HEK293 (cell line): ENCODE measurements around the gene CACNA2D1.

Experiments used
- CTCF ChIA-PET: fragments of 350-600 bp; formaldehyde crosslinking; extraction: SDS; loops from one replicate; lab custom pipeline; 2021; ENCODE audit warnings: antibody characterized with exemption; lab: Yijun Ruan, JAX
- POLR2A ChIA-PET: fragments of 300-600 bp; formaldehyde crosslinking; extraction: SDS; loops from one replicate; lab custom pipeline; 2020; ENCODE audit warnings: antibody characterized with exemption, inconsistent platforms; lab: Yijun Ruan, JAX
- H3K27ac ChIP-seq: fragments of 200-500 bp; sonication (Bioruptor generic); 2 replicates; pipeline ENCODE4 v1.5.1; 2014; ENCODE audit warnings: low read depth, low read length, control low read depth, inconsistent platforms; ENCODE audit errors: extremely low read depth
- H3K36me3 ChIP-seq, 2 experiments: fragments of 200-500 bp in 1 of 2; sonication (Bioruptor generic) in 1 of 2; 1 replicate in 1 of 2; 2 replicates in 1 of 2; pipeline ENCODE4 v1.5.1; 2014 to 2017; ENCODE audit warnings: inconsistent platforms in 2 of 2, low read length in 2 of 2; ENCODE audit not compliant: control insufficient read depth in 2 of 2, insufficient read depth in 1 of 2
- H3K4me1 ChIP-seq: fragments of 200-500 bp; sonication (Bioruptor generic); 2 replicates; pipeline ENCODE4 v1.5.1; 2014; ENCODE audit warnings: mild to moderate bottlenecking, low read length, inconsistent platforms; ENCODE audit not compliant: control insufficient read depth, insufficient read depth
- H3K4me3 ChIP-seq: 2 replicates; pipeline ENCODE4 v1.5.1; 2011; ENCODE audit warnings: low read depth, mild to moderate bottlenecking, control low read depth, low read length, moderate library complexity
- H3K9me3 ChIP-seq: fragments of 200-500 bp; sonication (Bioruptor generic); 2 replicates; pipeline ENCODE4 v1.5.1; 2014; ENCODE audit warnings: low read depth, low read length, inconsistent platforms; ENCODE audit not compliant: control insufficient read depth, insufficient read depth
- BCL11A ChIP-seq: fragments of 450-650 bp; formaldehyde crosslinking; IDR thresholded peaks from 2 replicates; pipeline ENCODE4 v1.5.1; 2016; ENCODE audit warnings: low read depth, missing biosample characterization, missing genetic modification characterization
- GLIS1 ChIP-seq: fragments of 450-650 bp; formaldehyde crosslinking; IDR thresholded peaks from 2 replicates; pipeline ENCODE4 v1.5.1; 2016; ENCODE audit warnings: missing biosample characterization, missing genetic modification characterization
- HOXC10 ChIP-seq: sonication (generic); formaldehyde crosslinking; IDR thresholded peaks from 2 replicates; pipeline ENCODE4 v1.8.1; 2023; ENCODE audit warnings: mild to moderate bottlenecking, missing genetic modification reagents
- PRDM1 ChIP-seq: fragments of 450-650 bp; formaldehyde crosslinking; IDR thresholded peaks from 2 replicates; pipeline ENCODE4; 2016; ENCODE audit warnings: missing biosample characterization, missing genetic modification characterization
- SETDB1 ChIP-seq: IDR thresholded peaks from one replicate; pipeline ENCODE4 v1.6.1; 2017; ENCODE audit warnings: mild to moderate bottlenecking, low read length, moderate library complexity, mixed read lengths; ENCODE audit not compliant: insufficient read length
- WT1 ChIP-seq: fragments of 450-650 bp; formaldehyde crosslinking; IDR thresholded peaks from 2 replicates; pipeline ENCODE4 v1.5.1; 2016; ENCODE audit warnings: missing biosample characterization, missing genetic modification characterization
- ZBTB1 ChIP-seq: fragments of 450-650 bp; formaldehyde crosslinking; IDR thresholded peaks from 2 replicates; pipeline ENCODE4 v1.5.1; 2016; ENCODE audit warnings: missing biosample characterization, missing genetic modification characterization
- ZBTB8A ChIP-seq: fragments of 450-650 bp; formaldehyde crosslinking; IDR thresholded peaks from 2 replicates; pipeline ENCODE4 v1.5.1; 2016; ENCODE audit warnings: missing biosample characterization, missing genetic modification characterization
- ZEB2 ChIP-seq: fragments of 450-650 bp; formaldehyde crosslinking; IDR thresholded peaks from 2 replicates; pipeline ENCODE4 v1.5.1; 2016; ENCODE audit warnings: missing biosample characterization, missing genetic modification characterization
- ZNF146 ChIP-seq: fragments of 450-650 bp; formaldehyde crosslinking; IDR thresholded peaks from 2 replicates; pipeline ENCODE4 v1.5.1; 2016; ENCODE audit warnings: missing biosample characterization, missing genetic modification characterization
- ZNF16 ChIP-seq: fragments of 450-650 bp; formaldehyde crosslinking; IDR thresholded peaks from 2 replicates; pipeline ENCODE4 v1.5.1; 2016; ENCODE audit warnings: low read depth, missing biosample characterization, missing genetic modification characterization
- ZNF19 ChIP-seq: fragments of 450-650 bp; formaldehyde crosslinking; IDR thresholded peaks from 2 replicates; pipeline ENCODE4; 2016; ENCODE audit warnings: missing biosample characterization, missing genetic modification characterization, low read depth
- ZNF2 ChIP-seq: fragments of 450-650 bp; formaldehyde crosslinking; IDR thresholded peaks from 2 replicates; pipeline ENCODE4 v1.5.1; 2016; ENCODE audit warnings: missing biosample characterization, missing genetic modification characterization
- ZNF211 ChIP-seq: fragments of 450-650 bp; formaldehyde crosslinking; IDR thresholded peaks from 2 replicates; pipeline ENCODE4 v1.5.1; 2016; ENCODE audit warnings: low read depth, missing biosample characterization, missing genetic modification characterization
- ZNF214 ChIP-seq: fragments of 450-650 bp; formaldehyde crosslinking; IDR thresholded peaks from 2 replicates; pipeline ENCODE4 v1.5.1; 2017; ENCODE audit warnings: missing biosample characterization, mild to moderate bottlenecking, missing genetic modification characterization, borderline replicate concordance
- ZNF335 ChIP-seq: fragments of 450-650 bp; formaldehyde crosslinking; conservative IDR thresholded peaks from 2 replicates; pipeline ENCODE4 v1.5.1; 2016; ENCODE audit warnings: missing biosample characterization, missing genetic modification characterization
- ZNF341 ChIP-seq: fragments of 450-650 bp; formaldehyde crosslinking; IDR thresholded peaks from 2 replicates; pipeline ENCODE4; 2016; ENCODE audit warnings: low read depth, missing biosample characterization, missing genetic modification characterization
- ZNF555 ChIP-seq: fragments of 450-650 bp; formaldehyde crosslinking; conservative IDR thresholded peaks from 2 replicates; pipeline ENCODE4 v1.5.1; 2017; ENCODE audit warnings: missing biosample characterization, mild to moderate bottlenecking, missing genetic modification characterization, inconsistent platforms
- ZNF600 ChIP-seq: fragments of 450-650 bp; formaldehyde crosslinking; IDR thresholded peaks from 2 replicates; pipeline ENCODE4 v1.5.1; 2016; ENCODE audit warnings: missing biosample characterization, missing genetic modification characterization
- ZNF677 ChIP-seq: fragments of 450-650 bp; IDR thresholded peaks from 2 replicates; pipeline ENCODE4 v1.5.0; 2018; ENCODE audit warnings: missing biosample characterization, mild to moderate bottlenecking, missing genetic modification characterization, moderate library complexity
- ZNF692 ChIP-seq: fragments of 450-650 bp; formaldehyde crosslinking; IDR thresholded peaks from 2 replicates; pipeline ENCODE4 v1.5.1; 2016; ENCODE audit warnings: missing biosample characterization, missing genetic modification characterization
- ZNF777 ChIP-seq: fragments of 450-650 bp; formaldehyde crosslinking; IDR thresholded peaks from 2 replicates; pipeline ENCODE4 v1.5.1; 2017; ENCODE audit warnings: missing biosample characterization, missing genetic modification characterization, borderline replicate concordance
- TF ChIP-seq, protein P1 (sequence below): fragments of 450-650 bp; formaldehyde crosslinking; IDR thresholded peaks from 2 replicates; pipeline ENCODE4 v1.5.1; 2017; ENCODE audit warnings: missing biosample characterization, missing genetic modification characterization
- TF ChIP-seq, protein P2 (sequence below): fragments of 450-650 bp; formaldehyde crosslinking; IDR thresholded peaks from 2 replicates; pipeline ENCODE4 v1.5.1; 2017; ENCODE audit warnings: missing biosample characterization, mild to moderate bottlenecking, missing genetic modification characterization, moderate library complexity

The CACNA2D1 gene

DNA sequence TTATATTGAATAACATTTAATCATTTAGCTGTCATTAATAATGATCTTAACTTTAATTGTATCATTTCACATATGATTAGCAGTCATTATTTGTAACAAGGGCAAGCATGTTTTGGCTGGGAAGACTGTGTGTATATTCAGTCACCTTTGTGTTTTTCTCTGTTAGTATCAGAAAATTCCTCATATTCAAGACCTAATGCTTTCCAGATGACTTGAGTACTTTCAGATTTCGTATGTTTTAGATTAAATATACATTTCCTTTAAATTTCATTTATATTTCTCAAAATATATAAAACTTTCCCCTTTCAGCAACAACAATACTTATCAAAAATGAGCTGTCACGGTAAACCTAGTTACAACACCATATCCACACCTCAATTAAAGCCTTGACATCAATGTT is 6.3 kb upstream of the CACNA2D1 start:
- Histone ChIP-seq H3K4me1 (no peaks in the 10 kb centered on the region), H3K36me3 (no peaks in the 10 kb centered on the region), H3K4me3 (no peak overlapping the region), H3K9me3 (no peaks in the 10 kb centered on the region), H3K27ac (no peak overlapping the region)
- POLR2A ChIA-PET: no interaction called here
- CTCF ChIA-PET: interaction anchor here (0.7 kb wide), 1 partner anchor 27 kb away, joined by 3 read pairs; no protein-coding TSS in a partner anchor
- TF ChIP-seq ZNF19 (tag by site-specific recombination): no peak
- TF ChIP-seq ZNF16: no peak
- no peak for TF ChIP-seq GLIS1
- TF ChIP-seq ZNF600 (tag by site-specific recombination): no peak
- TF ChIP-seq, protein P1, sequence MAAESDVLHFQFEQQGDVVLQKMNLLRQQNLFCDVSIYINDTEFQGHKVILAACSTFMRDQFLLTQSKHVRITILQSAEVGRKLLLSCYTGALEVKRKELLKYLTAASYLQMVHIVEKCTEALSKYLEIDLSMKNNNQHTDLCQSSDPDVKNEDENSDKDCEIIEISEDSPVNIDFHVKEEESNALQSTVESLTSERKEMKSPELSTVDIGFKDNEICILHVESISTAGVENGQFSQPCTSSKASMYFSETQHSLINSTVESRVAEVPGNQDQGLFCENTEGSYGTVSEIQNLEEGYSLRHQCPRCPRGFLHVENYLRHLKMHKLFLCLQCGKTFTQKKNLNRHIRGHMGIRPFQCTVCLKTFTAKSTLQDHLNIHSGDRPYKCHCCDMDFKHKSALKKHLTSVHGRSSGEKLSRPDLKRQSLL (tag by site-specific recombination): no peak
- TF ChIP-seq ZNF341 (tag by site-specific recombination): no peak
- TF ChIP-seq, protein P2, sequence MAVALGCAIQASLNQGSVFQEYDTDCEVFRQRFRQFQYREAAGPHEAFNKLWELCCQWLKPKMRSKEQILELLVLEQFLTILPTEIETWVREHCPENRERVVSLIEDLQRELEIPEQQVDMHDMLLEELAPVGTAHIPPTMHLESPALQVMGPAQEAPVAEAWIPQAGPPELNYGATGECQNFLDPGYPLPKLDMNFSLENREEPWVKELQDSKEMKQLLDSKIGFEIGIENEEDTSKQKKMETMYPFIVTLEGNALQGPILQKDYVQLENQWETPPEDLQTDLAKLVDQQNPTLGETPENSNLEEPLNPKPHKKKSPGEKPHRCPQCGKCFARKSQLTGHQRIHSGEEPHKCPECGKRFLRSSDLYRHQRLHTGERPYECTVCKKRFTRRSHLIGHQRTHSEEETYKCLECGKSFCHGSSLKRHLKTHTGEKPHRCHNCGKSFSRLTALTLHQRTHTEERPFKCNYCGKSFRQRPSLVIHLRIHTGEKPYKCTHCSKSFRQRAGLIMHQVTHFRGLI: no peak
- TF ChIP-seq HOXC10 (CRISPR knock-in tag): no peak
- TF ChIP-seq ZNF555 (tag by site-specific recombination): no peak
- TF ChIP-seq ZNF777 (tag by site-specific recombination): no peak
- no peak for TF ChIP-seq ZNF146 (tag by site-specific recombination)
- no peak for TF ChIP-seq ZBTB8A (tag by site-specific recombination)
- TF ChIP-seq ZNF677 (tag by site-specific recombination): no peak
- TF ChIP-seq ZNF335: no peak
- TF ChIP-seq ZBTB1: no peak
- no peak for TF ChIP-seq ZNF692 (tag by site-specific recombination)
- TF ChIP-seq WT1 (tag by site-specific recombination): no peak
- no peak for TF ChIP-seq BCL11A (tag by site-specific recombination)
- TF ChIP-seq SETDB1: no peak

- ChIA-PET POLR2A (no interaction called here), CTCF (interaction anchor here (0.8 to 3.4 kb wide), 2 partner anchors 8 to 125 kb away, joined by 4 to 20 read pairs; no protein-coding TSS in a partner anchor)
- Histone ChIP-seq H3K4me1 (no peaks in the 10 kb centered on the region), H3K4me3 (no peak overlapping the region), H3K27ac (no peak overlapping the region), H3K36me3 (no peaks in the 10 kb centered on the region), H3K9me3 (no peaks in the 10 kb centered on the region)
- TF ChIP-seq ZNF214 (tag by site-specific recombination) (no peak), ZNF146 (tag by site-specific recombination) (no peak), ZNF692 (tag by site-specific recombination) (no peak), ZNF2 (tag by site-specific recombination) (no peak), PRDM1 (tag by site-specific recombination) (peak; percentile 85), ZNF211 (tag by site-specific recombination) (0 out of 2 replicates have a peak, but pooled peaks have one; percentile 51), ZEB2 (no peak)
Measured at GRCh38 chr7:82446897-82447296, 3.3 kb upstream of the CACNA2D1 start.
